PFSK-1 (cell line): Measurements from ENCODE around the gene LMOD2.

Experiments
- FOXP2 ChIP-seq: optimal IDR thresholded peaks from 2 replicates; pipeline ENCODE3; 2011; ENCODE audit warnings: borderline replicate concordance, control low read depth, inconsistent platforms; ENCODE audit not compliant: insufficient read depth; ENCODE audit errors: extremely low read length, extremely low read depth
- POLR2AphosphoS5 ChIP-seq: IDR thresholded peaks from 2 replicates; pipeline ENCODE4 v1.6.1; 2012; ENCODE audit warnings: low read depth, mild to moderate bottlenecking, control low read depth, low read length, moderate library complexity
- REST ChIP-seq, 2 experiments: IDR thresholded peaks; 2 replicates each; pipeline versions ENCODE4 v1.6.1 to v1.8.0; 2011 to 2012; ENCODE audit warnings: low read depth in 2 of 2, low read length in 2 of 2, control low read depth in 1 of 2, inconsistent platforms in 1 of 2, mild to moderate bottlenecking in 1 of 2, moderate library complexity in 1 of 2; ENCODE audit not compliant: insufficient read depth in 1 of 2
- SIN3A ChIP-seq: IDR thresholded peaks from 2 replicates; pipeline ENCODE4 v1.6.1; 2012; ENCODE audit warnings: mild to moderate bottlenecking, low read length, moderate library complexity, borderline replicate concordance; ENCODE audit not compliant: insufficient read depth
- TAF1 ChIP-seq: IDR thresholded peaks from 2 replicates; pipeline ENCODE4 v1.6.1; 2012; ENCODE audit warnings: low read length, control low read depth, borderline replicate concordance; ENCODE audit not compliant: insufficient read depth

LMOD2 gene

GRCh38 chr7:123645516-123645915, 10.2 kb upstream of the LMOD2 start:
- TF ChIP-seq SIN3A (no peak), FOXP2 (no peak)

GRCh38 chr7:123647106-123647730, 8.4 kb upstream of the LMOD2 start:
- TF ChIP-seq POLR2AphosphoS5 (no peak), REST (IDR thresholded peaks at IDR 0.05; ENCODE audit: insufficient read depth in 1 of 2, low read depth in 2 of 2, low read length in 2 of 2) (no peak), TAF1 (no peak), FOXP2 (no peak), SIN3A (no peak)

GRCh38 chr7:123649964-123650363, 5.7 kb upstream of the LMOD2 start:
- no peak for TF ChIP-seq TAF1
- no peak for TF ChIP-seq REST (IDR thresholded peaks at IDR 0.05; ENCODE audit: insufficient read depth in 1 of 2, low read depth in 2 of 2, low read length in 2 of 2)
- TF ChIP-seq FOXP2: no peak
- no peak for TF ChIP-seq SIN3A
- no peak for TF ChIP-seq POLR2AphosphoS5

GRCh38 chr7:123650595-123650994, 5.1 kb upstream of the LMOD2 start:
- TF ChIP-seq POLR2AphosphoS5 (no peak), REST (IDR thresholded peaks at IDR 0.05; ENCODE audit: insufficient read depth in 1 of 2, low read depth in 2 of 2, low read length in 2 of 2) (no peak), TAF1 (no peak), SIN3A (no peak), FOXP2 (no peak)

GRCh38 chr7:123652406-123652805, 3.3 kb upstream of the LMOD2 start:
- TF ChIP-seq SIN3A (no peak), TAF1 (no peak), REST (IDR thresholded peaks at IDR 0.05; ENCODE audit: insufficient read depth in 1 of 2, low read depth in 2 of 2, low read length in 2 of 2) (no peak), FOXP2 (no peak)

- TF ChIP-seq SIN3A: no peak
- TF ChIP-seq POLR2AphosphoS5: no peak
Observed at GRCh38 chr7:123653162-123653561, 2.5 kb upstream of the LMOD2 start.
